ENCODE measurements around the gene MYBPC2.

- TF ChIP-seq, protein P1, sequence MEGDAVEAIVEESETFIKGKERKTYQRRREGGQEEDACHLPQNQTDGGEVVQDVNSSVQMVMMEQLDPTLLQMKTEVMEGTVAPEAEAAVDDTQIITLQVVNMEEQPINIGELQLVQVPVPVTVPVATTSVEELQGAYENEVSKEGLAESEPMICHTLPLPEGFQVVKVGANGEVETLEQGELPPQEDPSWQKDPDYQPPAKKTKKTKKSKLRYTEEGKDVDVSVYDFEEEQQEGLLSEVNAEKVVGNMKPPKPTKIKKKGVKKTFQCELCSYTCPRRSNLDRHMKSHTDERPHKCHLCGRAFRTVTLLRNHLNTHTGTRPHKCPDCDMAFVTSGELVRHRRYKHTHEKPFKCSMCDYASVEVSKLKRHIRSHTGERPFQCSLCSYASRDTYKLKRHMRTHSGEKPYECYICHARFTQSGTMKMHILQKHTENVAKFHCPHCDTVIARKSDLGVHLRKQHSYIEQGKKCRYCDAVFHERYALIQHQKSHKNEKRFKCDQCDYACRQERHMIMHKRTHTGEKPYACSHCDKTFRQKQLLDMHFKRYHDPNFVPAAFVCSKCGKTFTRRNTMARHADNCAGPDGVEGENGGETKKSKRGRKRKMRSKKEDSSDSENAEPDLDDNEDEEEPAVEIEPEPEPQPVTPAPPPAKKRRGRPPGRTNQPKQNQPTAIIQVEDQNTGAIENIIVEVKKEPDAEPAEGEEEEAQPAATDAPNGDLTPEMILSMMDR (IDR thresholded peaks at IDR 0.05; ENCODE audit: low read length): no peak
- no peak for TF ChIP-seq EZH2 (IDR thresholded peaks at IDR 0.05; ENCODE audit: borderline replicate concordance, low read length)
Measured at GRCh38 chr19:50413531-50413930, 19.2 kb upstream of the MYBPC2 start.

Data from OCI-LY1 (cell line).